Measurements from ENCODE around the gene FHOD1. TPM values are rescaled to one million over a fixed set of nuclear protein-coding genes. Genes with fewer than 3 reads are reported as not detected.

The FHOD1 gene
- total and polyA plus RNA-seq, 9 of the 15 experiments (the other 6 are each of a cell fraction or from before 2014, with no cell fraction given) = 18.7 to 126 (median 32.3) TPM

GRCh38 chr16:67279296-67280089 lies 32.2 kb upstream of the FHOD1 start, which contains the start of gene PLEKHG4 (continued):
- TF ChIP-seq MYBL2 (IDR thresholded peaks at IDR 0.05; ENCODE audit: low read depth) (no peak), MYBL2 (CRISPR knock-in tag; IDR thresholded peaks at IDR 0.05; ENCODE audit: borderline replicate concordance) (no peak), MEF2A (IDR thresholded peaks at IDR 0.05; ENCODE audit: control insufficient read depth, low read depth, low read length) (0 out of 2 replicates have a peak, but pooled peaks have one; percentile 45), PCBP1 (IDR thresholded peaks at IDR 0.05; ENCODE audit: low read depth, low read length, poor library complexity, severe bottlenecking) (peak; percentile 60), CREB3 (tag; conservative IDR thresholded peaks at IDR 0.05; ENCODE audit: low read depth) (no peak; the same call in 1 of the 2 replicates), KDM4B (IDR thresholded peaks at IDR 0.05; ENCODE audit: borderline replicate concordance in 2 of 2, low read depth in 1 of 2) (no peak), IFI16 (CRISPR knock-in tag; IDR thresholded peaks at IDR 0.05) (no peak), ZNF12 (CRISPR knock-in tag; IDR thresholded peaks at IDR 0.05) (peak; percentile 39; the same call in 1 of the 2 replicates), ZNF175 (CRISPR knock-in tag; IDR thresholded peaks at IDR 0.05; ENCODE audit: low read depth) (peak; percentile 68; the same call in 1 of the 2 replicates), ZKSCAN1 (IDR thresholded peaks at IDR 0.05; ENCODE audit: low read depth, low read length) (peak; percentile 57; the same call in 1 of the 2 replicates), GABPA (tag; conservative IDR thresholded peaks at IDR 0.05; ENCODE audit: low read depth) (peak; percentile 68), ZNF212 (CRISPR knock-in tag; IDR thresholded peaks at IDR 0.05) (0 out of 2 replicates have a peak, but pooled peaks have one; percentile 65), USF2 (CRISPR knock-in tag; IDR thresholded peaks at IDR 0.05) (peak; percentile 32; the same call in 1 of the 2 replicates), STAT5A (IDR thresholded peaks at IDR 0.05; ENCODE audit: borderline replicate concordance, low read length) (peak; percentile 19; the same call in 1 of the 2 replicates), TFAP4 (CRISPR knock-in tag; IDR thresholded peaks at IDR 0.05; ENCODE audit: borderline replicate concordance) (no peak; the same call in 1 of the 2 replicates), ATF1 (CRISPR knock-in tag; IDR thresholded peaks at IDR 0.05) (no peak), ATF1 (tag; IDR thresholded peaks at IDR 0.05) (peak; percentile 90), ATF3 (IDR thresholded peaks at IDR 0.05) (no peak), ATF3 (CRISPR knock-in tag; conservative IDR thresholded peaks at IDR 0.05) (no peak), ARHGAP35 (IDR thresholded peaks at IDR 0.05; ENCODE audit: partially characterized antibody) (peak; percentile 79), SRF (CRISPR knock-in tag; IDR thresholded peaks at IDR 0.05) (no peak), HNRNPL (IDR thresholded peaks at IDR 0.05; ENCODE audit: low read depth, low read length) (peak; percentile 98), JUND (IDR thresholded peaks at IDR 0.05; ENCODE audit: borderline replicate concordance, low read depth, low read length) (peak; percentile 53), JUND (tag; IDR thresholded peaks at IDR 0.05; ENCODE audit: borderline replicate concordance, low read depth, low read length) (no peak; the same call in 2 of the 3 replicates), XRCC3 (IDR thresholded peaks at IDR 0.05) (no peak)

Measured in K562 (cell line).